Gastrocnemius medialis (tissue), 4 donors: ENCODE data around the gene UBE3B. TPM values are rescaled to one million over a fixed set of nuclear protein-coding genes. Genes with fewer than 3 reads are reported as not detected.

Experiments used
- ATAC-seq, 2 donors: fragments of 150-250 bp; one replicate each; pipeline ENCODE4 v1.9.1; 2016
- DNase-seq, 2 donors: peaks; one replicate each; pipeline ENCODE4 v3.0.0-alpha.2; 2019
- H3K27ac ChIP-seq, 4 donors: fragments of 200-600 bp; sonication (generic); 1 replicate in 1 of 4; 2 replicates in 3 of 4; pipeline ENCODE4 v1.5.1; 2016 to 2018; ENCODE audit warnings: mild to moderate bottlenecking in 2 of 4, moderate library complexity in 1 of 4
- H3K27me3 ChIP-seq, 3 donors: fragments of 200-600 bp; sonication (generic) in 2 of 3; 1 replicate in 1 of 3; 2 replicates in 2 of 3; pipeline versions ENCODE4 v1.5.1 to v1.6.0; 2016 to 2019; ENCODE audit warnings: mild to moderate bottlenecking in 1 of 3, moderate library complexity in 1 of 3
- H3K36me3 ChIP-seq, 2 donors: fragments of 200-600 bp; sonication (generic) in 1 of 2; one replicate each; pipeline ENCODE4 v1.5.1; 2017 to 2018
- H3K4me1 ChIP-seq, 2 donors: fragments of 200-600 bp; sonication (generic) in 1 of 2; one replicate each; pipeline ENCODE4 v1.5.1; 2016 to 2017; ENCODE audit warnings: mild to moderate bottlenecking in 2 of 2
- H3K4me3 ChIP-seq, 4 donors: fragments of 200-600 bp; sonication (generic) in 3 of 4; 1 replicate in 1 of 4; 2 replicates in 3 of 4; pipeline ENCODE4 v1.5.1; 2016 to 2019; ENCODE audit warnings: mild to moderate bottlenecking in 2 of 4
- H3K9me3 ChIP-seq, 3 donors: fragments of 200-600 bp; sonication (generic) in 2 of 3; 1 replicate in 1 of 3; 2 replicates in 2 of 3; pipeline ENCODE4 v1.5.1; 2016 to 2019
- CTCF ChIP-seq, 5 experiments: fragments of 450-650 bp in 3 of 5; fragments of 200-600 bp in 2 of 5; sonication (generic) in 2 of 5; IDR thresholded peaks in 4 of 5; conservative IDR thresholded peaks in 1 of 5; 1 replicate in 4 of 5; 2 replicates in 1 of 5; pipeline ENCODE4 v1.5.1; 2016 to 2019; ENCODE audit warnings: antibody characterized with exemption in 5 of 5, mild to moderate bottlenecking in 3 of 5, moderate library complexity in 3 of 5
- POLR2A ChIP-seq, 2 donors: fragments of 450-650 bp; IDR thresholded peaks; one replicate each; pipeline ENCODE4 v1.6.1; 2017; ENCODE audit warnings: antibody characterized with exemption in 2 of 2, mild to moderate bottlenecking in 2 of 2, moderate library complexity in 2 of 2
- in situ Hi-C, 4 donors: fragments of 200-750 bp; cut with MboI; loops; one replicate each; pipeline versions ENCODE4 v1.15.0 to v1.8.0; 2017; ENCODE audit warnings: low sequenced_read_pairs in 4 of 4
- intact Hi-C: fragments of 100-400 bp; cut with DNase I; formaldehyde crosslinking; loops from one replicate; pipeline ENCODE4 v1.15.1; 2023; ENCODE audit warnings: low total_unique reads
- total RNA-seq, 4 donors: library from RNA; depleted of rRNA; stranded (reverse); fragments of >200 nt; gene quantifications; one replicate each; pipeline versions ENCODE4 v1.1.0 to v1.2.3, GENCODE V29; 2016

Gene UBE3B
- total RNA-seq, 4 donors from 2014 or later: 44.8 to 58.2 (median 55.9) TPM

GRCh38 chr12:109580684-109581333 is 103.4 kb downstream of the UBE3B start:
- peaks cover 0 to 2% of the 10 kb centered on the region in 2 donors for H3K4me1 ChIP-seq
- no peak overlapping the region for H3K27ac ChIP-seq
- no peaks in the 10 kb centered on the region for H3K27me3 ChIP-seq
- ATAC-seq (no peak), DNase-seq (no peak)
- intact Hi-C loops: no loop called here
- TF ChIP-seq CTCF (IDR thresholded peaks at IDR 0.05 in 4 of 5, conservative IDR thresholded peaks at IDR 0.05 in 1 of 5) (no peak), POLR2A (IDR thresholded peaks at IDR 0.05) (no peak)
- no peak overlapping the region for H3K4me3 ChIP-seq
- no peaks in the 10 kb centered on the region for H3K9me3 ChIP-seq
- H3K36me3 ChIP-seq: peaks cover 0 to 59% of the 10 kb centered on the region in 2 donors
- in situ Hi-C loops: no loop called here

DNA sequence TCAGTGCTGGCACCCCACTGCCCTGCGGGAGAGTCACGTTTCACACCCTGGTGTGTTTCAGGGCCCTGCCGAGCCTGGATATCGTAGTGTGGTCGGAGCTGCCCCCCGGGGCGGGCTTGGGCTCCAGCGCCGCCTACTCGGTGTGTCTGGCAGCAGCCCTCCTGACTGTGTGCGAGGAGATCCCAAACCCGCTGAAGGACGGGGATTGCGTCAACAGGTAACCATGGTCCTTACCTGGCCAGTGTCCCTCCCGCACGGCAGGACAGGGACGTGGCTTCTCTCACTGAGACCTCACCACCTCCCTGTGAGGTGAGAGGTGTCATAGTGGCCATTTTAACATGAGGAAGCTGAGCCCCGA is 103.9 kb downstream of the UBE3B start:
- Histone ChIP-seq H3K4me1 (peaks cover 0 to 2% of the 10 kb centered on the region in 2 donors), H3K27ac (no peak overlapping the region), H3K27me3 (no peaks in the 10 kb centered on the region), H3K36me3 (peaks cover 0 to 59% of the 10 kb centered on the region in 2 donors), H3K4me3 (no peak overlapping the region), H3K9me3 (no peaks in the 10 kb centered on the region)
- TF ChIP-seq POLR2A (IDR thresholded peaks at IDR 0.05) (no peak), CTCF (IDR thresholded peaks at IDR 0.05 in 4 of 5, conservative IDR thresholded peaks at IDR 0.05 in 1 of 5) (no peak)
- intact Hi-C loops: no loop called here
- ATAC-seq: no peak
- no peak for DNase-seq
- in situ Hi-C loops: no loop called here

DNA sequence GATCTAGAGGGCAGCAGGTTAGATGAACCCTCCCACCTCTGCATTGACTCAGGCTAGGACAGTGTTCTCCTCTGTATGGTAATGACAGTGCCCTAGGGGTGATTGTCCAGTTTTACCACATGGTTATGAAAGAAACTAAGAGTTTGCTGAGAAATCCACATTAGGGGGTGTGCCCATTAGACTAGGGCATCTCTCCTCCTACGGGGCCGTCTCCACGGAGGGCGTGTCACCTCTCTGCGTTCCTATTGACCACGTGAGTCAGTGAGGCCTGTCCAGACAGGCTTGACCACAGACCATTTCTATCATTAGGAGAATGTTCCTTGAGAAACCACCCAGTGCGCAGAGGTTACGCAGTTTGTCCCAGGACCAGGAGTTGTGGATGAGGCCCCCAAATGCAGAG is 104.4 kb downstream of the UBE3B start:
- Histone ChIP-seq H3K27ac (no peak overlapping the region), H3K9me3 (no peaks in the 10 kb centered on the region), H3K27me3 (no peaks in the 10 kb centered on the region), H3K36me3 (peaks cover 0 to 61% of the 10 kb centered on the region in 2 donors), H3K4me1 (peaks cover 0 to 2% of the 10 kb centered on the region in 2 donors), H3K4me3 (no peak overlapping the region)
- intact Hi-C loops (no loop called here), in situ Hi-C loops (no loop called here)
- DNase-seq (no peak), ATAC-seq (peak in 1 of 2 donors; percentile 13)
- TF ChIP-seq POLR2A (IDR thresholded peaks at IDR 0.05) (no peak), CTCF (IDR thresholded peaks at IDR 0.05 in 4 of 5, conservative IDR thresholded peaks at IDR 0.05 in 1 of 5) (no peak)

DNA sequence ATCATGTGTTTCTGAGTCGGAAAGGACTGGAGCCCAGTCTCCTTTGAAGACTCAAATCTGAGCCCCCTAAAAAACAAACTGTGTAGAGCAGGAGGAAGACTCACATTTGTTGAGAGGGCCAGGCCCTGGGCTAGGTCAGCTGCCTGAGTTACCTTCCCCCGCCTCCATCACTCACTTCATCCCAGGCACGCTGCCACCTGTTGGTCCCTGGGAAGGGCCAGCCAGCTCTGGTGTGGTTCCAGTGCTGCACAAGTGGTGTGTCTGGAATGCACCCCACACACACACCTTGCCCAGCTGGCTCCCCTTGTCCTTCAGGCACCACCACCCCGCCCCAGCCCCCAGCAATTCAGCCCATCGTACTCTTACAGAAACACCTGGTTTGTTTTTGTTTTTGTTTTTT is 105.2 kb downstream of the UBE3B start:
- TF ChIP-seq CTCF (IDR thresholded peaks at IDR 0.05 in 4 of 5, conservative IDR thresholded peaks at IDR 0.05 in 1 of 5) (no peak), POLR2A (IDR thresholded peaks at IDR 0.05) (no peak)
- Histone ChIP-seq H3K27me3 (no peaks in the 10 kb centered on the region), H3K4me1 (peaks cover 0 to 2% of the 10 kb centered on the region in 2 donors), H3K4me3 (no peak overlapping the region), H3K9me3 (no peaks in the 10 kb centered on the region), H3K27ac (no peak overlapping the region), H3K36me3 (peaks cover 0 to 60% of the 10 kb centered on the region in 2 donors)
- ATAC-seq: peak in 1 of 2 donors; percentile 63
- DNase-seq: no peak
- intact Hi-C loops (no loop called here), in situ Hi-C loops (no loop called here)

- no peak for DNase-seq
- Histone ChIP-seq H3K9me3 (no peaks in the 10 kb centered on the region), H3K36me3 (peaks cover 0 to 53% of the 10 kb centered on the region in 2 donors), H3K27ac (no peak overlapping the region), H3K4me3 (no peak overlapping the region), H3K27me3 (no peaks in the 10 kb centered on the region), H3K4me1 (peaks cover 0 to 2% of the 10 kb centered on the region in 2 donors)
- intact Hi-C loops: no loop called here
- no peak for ATAC-seq
- TF ChIP-seq CTCF (IDR thresholded peaks at IDR 0.05 in 4 of 5, conservative IDR thresholded peaks at IDR 0.05 in 1 of 5): no peak
- TF ChIP-seq POLR2A (IDR thresholded peaks at IDR 0.05): no peak
- in situ Hi-C loops: no loop called here
Observed at GRCh38 chr12:109583733-109584132, 106.3 kb downstream of the UBE3B start.
